Transverse colon (tissue), 3 donors: ENCODE data around the gene TRPM3.

Source experiments
- EP300 ChIP-seq: sonication (generic); formaldehyde crosslinking; IDR thresholded peaks from one replicate; pipeline ENCODE4 v1.6.1; 2017; ENCODE audit warnings: antibody characterized with exemption, low read depth
- POLR2A ChIP-seq: fragments of 450-650 bp; IDR thresholded peaks from one replicate; pipeline ENCODE4 v1.6.1; 2016; ENCODE audit warnings: antibody characterized with exemption, mild to moderate bottlenecking, moderate library complexity
- TF ChIP-seq, protein P1 (sequence below), 5 experiments: fragments of 200-600 bp in 3 of 5; fragments of 450-650 bp in 2 of 5; sonication (generic) in 3 of 5; IDR thresholded peaks; 1 replicate in 2 of 5; 2 replicates in 3 of 5; pipeline ENCODE4 v1.5.1; 2016 to 2017; ENCODE audit warnings: antibody characterized with exemption in 5 of 5, inconsistent platforms in 3 of 5, mild to moderate bottlenecking in 2 of 5, moderate library complexity in 1 of 5

DNA sequence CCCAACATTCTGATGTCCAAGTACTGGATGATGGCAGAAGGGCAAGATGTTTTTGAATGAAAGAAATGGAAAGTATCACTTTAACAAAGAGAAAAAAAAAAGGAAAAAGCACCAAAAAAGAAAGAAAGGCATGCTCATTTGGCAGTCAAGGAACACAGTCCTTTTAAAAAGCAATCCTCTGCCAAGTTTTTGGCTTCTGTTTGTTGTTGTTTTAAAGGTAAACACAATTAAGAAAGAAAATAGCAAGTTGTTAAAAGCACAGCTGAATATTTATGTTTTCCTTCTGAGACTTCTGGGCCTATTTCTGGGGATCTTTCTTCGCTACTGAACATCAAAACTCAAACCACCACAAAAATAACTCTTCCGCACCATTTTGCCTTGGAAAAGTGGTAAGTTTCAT, 162.1 kb downstream of the TRPM3 start:
- TF ChIP-seq, protein P1, sequence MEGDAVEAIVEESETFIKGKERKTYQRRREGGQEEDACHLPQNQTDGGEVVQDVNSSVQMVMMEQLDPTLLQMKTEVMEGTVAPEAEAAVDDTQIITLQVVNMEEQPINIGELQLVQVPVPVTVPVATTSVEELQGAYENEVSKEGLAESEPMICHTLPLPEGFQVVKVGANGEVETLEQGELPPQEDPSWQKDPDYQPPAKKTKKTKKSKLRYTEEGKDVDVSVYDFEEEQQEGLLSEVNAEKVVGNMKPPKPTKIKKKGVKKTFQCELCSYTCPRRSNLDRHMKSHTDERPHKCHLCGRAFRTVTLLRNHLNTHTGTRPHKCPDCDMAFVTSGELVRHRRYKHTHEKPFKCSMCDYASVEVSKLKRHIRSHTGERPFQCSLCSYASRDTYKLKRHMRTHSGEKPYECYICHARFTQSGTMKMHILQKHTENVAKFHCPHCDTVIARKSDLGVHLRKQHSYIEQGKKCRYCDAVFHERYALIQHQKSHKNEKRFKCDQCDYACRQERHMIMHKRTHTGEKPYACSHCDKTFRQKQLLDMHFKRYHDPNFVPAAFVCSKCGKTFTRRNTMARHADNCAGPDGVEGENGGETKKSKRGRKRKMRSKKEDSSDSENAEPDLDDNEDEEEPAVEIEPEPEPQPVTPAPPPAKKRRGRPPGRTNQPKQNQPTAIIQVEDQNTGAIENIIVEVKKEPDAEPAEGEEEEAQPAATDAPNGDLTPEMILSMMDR (IDR thresholded peaks at IDR 0.05), result no peak
- TF ChIP-seq POLR2A (no peak), EP300 (no peak)
